ENCODE results near the gene SLX9.

SLX9 gene

GRCh38 chr21:45009616-45010015 is 69.8 kb downstream of the SLX9 start:
- DNase-seq, result no peak

GRCh38 chr21:45010096-45010495 is 70.3 kb downstream of the SLX9 start:
- DNase-seq, result no peak

- DNase-seq, result no peak
Measured at GRCh38 chr21:45010860-45011259, 71.0 kb downstream of the SLX9 start.

- DNase-seq, result no peak
Measured at GRCh38 chr21:45011426-45011825, 71.6 kb downstream of the SLX9 start.

- no peak for DNase-seq
Measured at GRCh38 chr21:45011911-45012661, 72.3 kb downstream of the SLX9 start.

- no peak for DNase-seq
Measured at GRCh38 chr21:45012662-45013259, 72.9 kb downstream of the SLX9 start.

- no peak for DNase-seq
Measured at GRCh38 chr21:45013260-45013841, 73.5 kb downstream of the SLX9 start.

- no peak for DNase-seq
Measured at GRCh38 chr21:45014747-45015468, 75.1 kb downstream of the SLX9 start.

- DNase-seq, result no peak
Measured at GRCh38 chr21:45015469-45015860, 75.6 kb downstream of the SLX9 start.

GRCh38 chr21:45016031-45016405 is 76.2 kb downstream of the SLX9 start:
- DNase-seq, result no peak

GRCh38 chr21:45016406-45017038 is 76.7 kb downstream of the SLX9 start:
- no peak for DNase-seq

- no peak for DNase-seq
Measured at GRCh38 chr21:45017039-45017960, 77.5 kb downstream of the SLX9 start.

GRCh38 chr21:45018131-45019075 is 78.6 kb downstream of the SLX9 start:
- no peak for DNase-seq

GRCh38 chr21:45019076-45019886 is 79.5 kb downstream of the SLX9 start:
- DNase-seq, result no peak

GRCh38 chr21:45019887-45020537 is 80.2 kb downstream of the SLX9 start:
- DNase-seq, result no peak

- no peak for DNase-seq
Measured at GRCh38 chr21:45020629-45021427, 81.0 kb downstream of the SLX9 start.

- no peak for DNase-seq
Measured at GRCh38 chr21:45021428-45022347, 81.9 kb downstream of the SLX9 start.

- DNase-seq, result no peak
Measured at GRCh38 chr21:45022348-45022675, 82.5 kb downstream of the SLX9 start.
